DMS153 (cell line): ENCODE data around the gene KIF9.
"Not testable (repeated sequence)": the region's sequence is repeated elsewhere in the genome, so short reads cannot be mapped to it uniquely, and the experiment has no call there.

Experiments
- DNase-seq: peaks from one replicate; lab custom pipeline; 2025; lab: John Stamatoyannopoulos, UW

Gene KIF9

DNA sequence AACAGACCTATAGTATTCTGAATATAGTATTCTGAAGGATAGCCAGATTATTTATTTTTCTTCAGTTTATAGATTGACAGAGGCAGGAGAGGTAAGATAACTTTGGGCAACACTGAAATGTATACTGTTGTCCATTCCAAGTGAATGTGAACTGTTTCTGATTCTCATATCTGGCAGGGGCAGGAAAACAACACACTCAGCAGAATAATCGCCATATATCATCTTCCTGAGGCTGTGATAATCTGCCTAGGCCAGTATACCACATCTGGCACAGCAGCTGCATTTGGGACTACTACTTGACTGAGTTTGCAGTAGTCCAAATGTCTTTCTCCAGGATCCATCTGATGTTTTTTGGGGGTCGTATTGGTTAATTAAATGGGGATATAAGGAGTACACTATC, 96.3 kb downstream of the KIF9 start:
- DNase-seq: no peak

DNA sequence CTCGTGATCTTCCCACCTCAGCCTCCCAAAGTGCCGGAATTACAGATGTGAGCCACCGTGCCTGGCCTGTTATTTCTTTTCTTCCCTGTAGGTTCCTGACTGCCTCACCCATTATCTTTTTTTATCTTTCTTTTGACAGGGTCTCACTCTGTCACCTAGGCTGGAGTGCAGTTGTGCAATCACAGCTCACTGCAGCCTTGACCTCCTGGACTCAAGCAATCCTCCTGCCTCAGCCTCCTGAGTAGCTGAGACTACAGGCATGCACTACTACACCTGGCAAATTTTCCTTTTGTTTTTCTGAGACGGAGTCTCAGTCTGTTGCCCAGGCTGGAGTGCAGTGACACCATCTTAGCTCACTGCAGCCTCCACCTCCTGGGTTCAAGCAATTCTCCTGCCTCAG, 100.9 kb downstream of the KIF9 start:
- not testable (repeated sequence) for DNase-seq

DNA sequence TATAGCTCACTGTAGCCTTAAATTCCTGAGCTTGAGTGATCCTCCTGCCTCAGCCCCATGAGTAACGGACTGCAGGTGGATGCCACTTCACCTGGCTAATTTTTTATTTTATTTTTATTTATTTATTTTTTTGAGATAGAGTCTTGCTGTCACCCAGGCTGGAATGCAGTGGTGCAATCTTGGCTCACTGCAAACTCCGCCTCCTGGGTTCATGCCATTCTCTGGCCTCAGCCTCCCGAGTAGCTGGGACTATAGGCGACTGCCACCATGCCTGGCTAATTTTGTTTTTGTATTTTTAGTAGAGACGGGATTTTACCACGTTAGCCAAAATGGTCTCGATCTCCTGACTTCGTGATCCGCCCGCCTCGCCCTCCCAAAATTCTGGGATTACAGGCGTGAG, 102.6 kb downstream of the KIF9 start:
- DNase-seq: not testable (repeated sequence)
